ENCODE measurements around the gene PNPT1.
"Not testable (repeated sequence)": the region's sequence is repeated elsewhere in the genome, so short reads cannot be mapped to it uniquely, and the experiment has no call there.

PNPT1 gene

GRCh38 chr2:55693181-55694125 is at the start of gene PNPT1:
TSS of gene PNPT1 (minus strand) at chr2:55693844. CDS start at chr2:55693823, 21 bp downstream.
- peaks cover 28% of the 10 kb centered on the region for H3K36me3 Mint-ChIP-seq (ENCODE audit: low read depth)
- peak within 1 kb of the TSS; percentile 96 for H3K4me3 Mint-ChIP-seq
- no peaks in the 10 kb centered on the region for H3K9me3 Mint-ChIP-seq
- ATAC-seq = peak; percentile 99
- no peaks in the 10 kb centered on the region for H3K27me3 Mint-ChIP-seq
- peaks cover 42% of the 10 kb centered on the region for H3K4me1 Mint-ChIP-seq
- H3K27ac Mint-ChIP-seq = peak within 1 kb of the TSS; percentile 97
- peak; percentile 94 for DNase-seq

GRCh38 chr2:55742996-55743395 is 49.4 kb upstream of the PNPT1 start:
- Mint-ChIP-seq H3K27ac (no peak overlapping the region), H3K36me3 (ENCODE audit: low read depth) (no peaks in the 10 kb centered on the region), H3K27me3 (peaks cover 16% of the 10 kb centered on the region), H3K9me3 (no peaks in the 10 kb centered on the region), H3K4me3 (no peak overlapping the region), H3K4me1 (no peaks in the 10 kb centered on the region)
- no peak for DNase-seq
- no peak for ATAC-seq

DNA sequence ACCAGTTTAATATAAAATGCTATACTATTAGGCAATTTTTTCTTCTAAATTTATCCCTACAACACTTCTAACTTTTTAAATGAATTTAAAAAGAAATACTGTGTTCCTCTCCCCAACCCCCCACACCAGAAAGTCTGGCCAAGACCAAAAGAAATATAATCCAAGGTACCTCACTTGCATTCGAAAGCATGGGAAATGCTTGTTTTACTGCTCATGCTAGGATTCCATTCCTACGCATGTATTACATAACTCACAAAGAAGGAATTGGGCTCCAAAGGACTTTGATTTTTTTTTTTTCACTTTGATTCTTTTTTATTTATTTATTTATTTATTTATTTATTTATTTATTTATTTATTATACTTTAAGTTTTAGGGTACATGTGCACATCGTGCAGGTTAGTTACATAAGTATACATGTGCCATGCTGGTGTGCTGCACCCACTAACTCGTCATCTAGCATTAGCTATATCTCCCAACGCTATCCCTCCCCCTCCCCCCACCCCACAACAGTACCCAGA is 42.4 kb upstream of the PNPT1 start:
- H3K36me3 Mint-ChIP-seq (ENCODE audit: low read depth); ATAC-seq; H3K27ac Mint-ChIP-seq; H3K27me3 Mint-ChIP-seq; H3K4me1 Mint-ChIP-seq; H3K4me3 Mint-ChIP-seq; DNase-seq; H3K9me3 Mint-ChIP-seq: not testable (repeated sequence)

DNA sequence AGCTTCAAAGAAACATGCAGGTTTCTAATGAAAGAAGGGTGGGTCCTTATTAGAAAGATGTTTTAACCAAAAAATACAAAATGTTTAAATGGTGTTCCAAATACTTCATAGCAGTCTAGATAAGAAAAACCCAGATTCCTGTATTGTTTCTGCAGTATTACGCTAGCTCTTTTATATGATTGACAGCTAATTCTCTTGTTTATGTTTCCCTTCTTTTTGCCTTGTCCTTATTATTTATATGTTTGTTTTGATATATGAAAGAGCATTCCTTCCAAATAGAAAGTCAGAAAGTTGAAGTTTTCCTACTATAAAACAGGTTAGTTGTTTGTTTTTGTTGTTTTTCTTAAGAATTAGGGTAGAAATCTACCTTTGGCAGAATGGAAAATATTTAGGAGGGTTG is 41.1 kb upstream of the PNPT1 start:
- Mint-ChIP-seq H3K4me3 (no peak overlapping the region), H3K36me3 (ENCODE audit: low read depth) (no peaks in the 10 kb centered on the region)

GRCh38 chr2:55733335-55733734 is 39.7 kb upstream of the PNPT1 start:
- DNase-seq (no peak), ATAC-seq (no peak)
- no peak overlapping the region for H3K27ac Mint-ChIP-seq
- no peaks in the 10 kb centered on the region for H3K36me3 Mint-ChIP-seq (ENCODE audit: low read depth)
- H3K4me1 Mint-ChIP-seq = no peaks in the 10 kb centered on the region
- H3K9me3 Mint-ChIP-seq = no peaks in the 10 kb centered on the region
- H3K4me3 Mint-ChIP-seq = no peak overlapping the region
- H3K27me3 Mint-ChIP-seq = no peaks in the 10 kb centered on the region

More for the DNA sequence above, 41.1 kb upstream of the PNPT1 start:
- H3K27me3 Mint-ChIP-seq = no peaks in the 10 kb centered on the region
- H3K9me3 Mint-ChIP-seq = no peaks in the 10 kb centered on the region
- ATAC-seq (no peak), DNase-seq (no peak)
- H3K4me1 Mint-ChIP-seq = no peaks in the 10 kb centered on the region
- H3K27ac Mint-ChIP-seq = no peak overlapping the region

- DNase-seq (no peak), ATAC-seq (no peak)
- Mint-ChIP-seq H3K9me3 (no peaks in the 10 kb centered on the region), H3K4me3 (no peak overlapping the region), H3K36me3 (ENCODE audit: low read depth) (no peaks in the 10 kb centered on the region), H3K27ac (no peak overlapping the region), H3K4me1 (no peaks in the 10 kb centered on the region), H3K27me3 (no peaks in the 10 kb centered on the region)
Measured at GRCh38 chr2:55732854-55733253, 39.2 kb upstream of the PNPT1 start.

GRCh38 chr2:55729136-55729685 is 35.6 kb upstream of the PNPT1 start:
- no peaks in the 10 kb centered on the region for H3K9me3 Mint-ChIP-seq
- ATAC-seq (no peak), DNase-seq (no peak)
- no peak overlapping the region for H3K4me3 Mint-ChIP-seq
- H3K27ac Mint-ChIP-seq = no peak overlapping the region
- no peaks in the 10 kb centered on the region for H3K4me1 Mint-ChIP-seq
- H3K36me3 Mint-ChIP-seq (ENCODE audit: low read depth) = no peaks in the 10 kb centered on the region
- H3K27me3 Mint-ChIP-seq = peaks cover 3% of the 10 kb centered on the region

- Mint-ChIP-seq H3K27me3 (peaks cover 3% of the 10 kb centered on the region), H3K4me1 (no peaks in the 10 kb centered on the region), H3K4me3 (no peak overlapping the region), H3K9me3 (no peaks in the 10 kb centered on the region), H3K36me3 (ENCODE audit: low read depth) (no peaks in the 10 kb centered on the region), H3K27ac (no peak overlapping the region)
- ATAC-seq = no peak
- DNase-seq = no peak
Measured at GRCh38 chr2:55721596-55722215, 28.1 kb upstream of the PNPT1 start.

GRCh38 chr2:55720417-55720816 is 26.8 kb upstream of the PNPT1 start:
- H3K36me3 Mint-ChIP-seq (ENCODE audit: low read depth) = no peaks in the 10 kb centered on the region
- H3K9me3 Mint-ChIP-seq = no peaks in the 10 kb centered on the region
- peaks cover 6% of the 10 kb centered on the region for H3K27me3 Mint-ChIP-seq
- H3K4me3 Mint-ChIP-seq = no peak overlapping the region
- no peaks in the 10 kb centered on the region for H3K4me1 Mint-ChIP-seq
- H3K27ac Mint-ChIP-seq = no peak overlapping the region
- ATAC-seq (no peak), DNase-seq (no peak)

- Mint-ChIP-seq H3K4me3 (no peak overlapping the region), H3K27ac (no peak overlapping the region), H3K9me3 (no peaks in the 10 kb centered on the region), H3K36me3 (ENCODE audit: low read depth) (no peaks in the 10 kb centered on the region), H3K27me3 (peaks cover 3% of the 10 kb centered on the region), H3K4me1 (no peaks in the 10 kb centered on the region)
- DNase-seq (no peak), ATAC-seq (no peak)
Measured at GRCh38 chr2:55719852-55720251, 26.2 kb upstream of the PNPT1 start.

GRCh38 chr2:55718165-55719008 is 24.7 kb upstream of the PNPT1 start:
- no peaks in the 10 kb centered on the region for H3K4me1 Mint-ChIP-seq
- no peak for ATAC-seq

DNA sequence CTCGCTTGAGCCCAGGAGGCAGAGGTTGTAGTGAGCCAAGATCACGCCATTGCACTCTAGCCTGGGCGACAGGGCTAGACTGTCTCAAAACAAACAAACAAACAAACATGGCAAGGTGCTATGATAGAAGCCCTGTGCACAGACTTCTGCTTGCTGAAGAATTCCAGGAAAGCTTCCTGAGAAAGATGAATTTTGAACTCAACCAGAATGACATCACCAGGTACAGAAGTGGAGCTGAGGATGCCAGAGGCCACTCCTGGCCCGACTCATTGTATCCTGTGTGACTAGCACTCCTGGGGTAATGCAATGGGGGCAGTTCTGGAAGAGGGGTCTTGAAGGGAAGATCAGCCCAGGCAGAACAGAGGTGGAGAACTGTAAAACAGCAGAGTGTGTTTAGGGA is 22.0 kb upstream of the PNPT1 start:
- H3K9me3 Mint-ChIP-seq = no peaks in the 10 kb centered on the region
- H3K4me3 Mint-ChIP-seq = no peak overlapping the region
- ATAC-seq (no peak), DNase-seq (no peak)
- H3K4me1 Mint-ChIP-seq = no peaks in the 10 kb centered on the region
- no peak overlapping the region for H3K27ac Mint-ChIP-seq
- peaks cover 5% of the 10 kb centered on the region for H3K27me3 Mint-ChIP-seq
- no peaks in the 10 kb centered on the region for H3K36me3 Mint-ChIP-seq (ENCODE audit: low read depth)

More at GRCh38 chr2:55718165-55719008, 24.7 kb upstream of the PNPT1 start:
- Mint-ChIP-seq H3K9me3 (no peaks in the 10 kb centered on the region), H3K27me3 (peaks cover 4% of the 10 kb centered on the region), H3K27ac (no peak overlapping the region), H3K4me3 (no peak overlapping the region), H3K36me3 (ENCODE audit: low read depth) (no peaks in the 10 kb centered on the region)
- peak; percentile 50 for DNase-seq

GRCh38 chr2:55715178-55715577 is 21.5 kb upstream of the PNPT1 start:
- H3K9me3 Mint-ChIP-seq; H3K4me3 Mint-ChIP-seq; ATAC-seq; H3K36me3 Mint-ChIP-seq (ENCODE audit: low read depth); H3K27me3 Mint-ChIP-seq; DNase-seq; H3K27ac Mint-ChIP-seq; H3K4me1 Mint-ChIP-seq: not testable (repeated sequence)

- ATAC-seq (no peak), DNase-seq (no peak)
- H3K4me1 Mint-ChIP-seq = no peaks in the 10 kb centered on the region
- H3K4me3 Mint-ChIP-seq = no peak overlapping the region
- no peaks in the 10 kb centered on the region for H3K9me3 Mint-ChIP-seq
- H3K36me3 Mint-ChIP-seq (ENCODE audit: low read depth) = no peaks in the 10 kb centered on the region
- no peak overlapping the region for H3K27ac Mint-ChIP-seq
- H3K27me3 Mint-ChIP-seq = peaks cover 10% of the 10 kb centered on the region
Measured at GRCh38 chr2:55712477-55713060, 18.9 kb upstream of the PNPT1 start.
